Ascending aorta (tissue), 2 donors: ENCODE data around the gene CANX. TPM values are rescaled to one million over a fixed set of nuclear protein-coding genes. Genes with fewer than 3 reads are reported as not detected.
"Not testable (repeated sequence)": the region's sequence is repeated elsewhere in the genome, so short reads cannot be mapped to it uniquely, and the experiment has no call there.

Experiments used
- DNase-seq, 2 donors: peaks; one replicate each; pipeline ENCODE4 v3.0.0-alpha.2; 2019; ENCODE audit warnings: low spot score in 2 of 2
- H3K27ac ChIP-seq, 2 donors: fragments of 200-600 bp; sonication (generic); one replicate each; pipeline ENCODE4 v1.5.1; 2016 to 2017; ENCODE audit warnings: mild to moderate bottlenecking in 1 of 2
- H3K27me3 ChIP-seq: fragments of 200-600 bp; sonication (generic); one replicate; pipeline ENCODE4 v1.5.1; 2017
- H3K36me3 ChIP-seq, 2 donors: fragments of 200-600 bp; sonication (generic); one replicate each; pipeline ENCODE4 v1.5.1; 2016
- H3K4me1 ChIP-seq, 2 donors: fragments of 200-600 bp; sonication (generic); one replicate each; pipeline ENCODE4 v1.5.1; 2016 to 2017; ENCODE audit warnings: mild to moderate bottlenecking in 1 of 2
- H3K4me3 ChIP-seq, 2 donors: fragments of 200-600 bp; sonication (generic); one replicate each; pipeline ENCODE4 v1.5.1; 2016 to 2017; ENCODE audit warnings: mild to moderate bottlenecking in 1 of 2
- H3K9me3 ChIP-seq, 2 donors: fragments of 200-600 bp; sonication (generic); one replicate each; pipeline ENCODE4 v1.5.1; 2016
- CTCF ChIP-seq, 3 experiments: fragments of 200-600 bp in 2 of 3; fragments of 450-650 bp in 1 of 3; sonication (generic) in 2 of 3; IDR thresholded peaks; one replicate each; pipeline ENCODE4 v1.5.1; 2016 to 2019; ENCODE audit warnings: antibody characterized with exemption in 3 of 3, mild to moderate bottlenecking in 1 of 3, moderate library complexity in 1 of 3
- intact Hi-C: fragments of 100-400 bp; cut with DNase I; formaldehyde crosslinking; loops from one replicate; pipeline ENCODE4 v1.15.1; 2023
- total RNA-seq: library from RNA; depleted of rRNA; stranded (reverse); fragments of >200 nt; gene quantifications from one replicate; pipeline ENCODE4 v1.1.0, GENCODE V29; 2016

The CANX gene
- total RNA-seq: 214 TPM

GRCh38 chr5:179698935-179699615 lies at the start of gene CANX:
Gene CANX (plus strand): TSS chr5:179698967. CDS start chr5:179705682, 6,715 bp downstream.
- H3K27me3 ChIP-seq: no peaks in the 10 kb centered on the region
- H3K9me3 ChIP-seq: no peaks in the 10 kb centered on the region
- intact Hi-C loops: loop anchor here (1.0 to 10.0 kb wide), 6 partner anchors 21 to 1072 kb away; partner anchors contain the start of genes CLK4, HNRNPH1, MAML1 and RUFY1
- peak within 1 kb of the TSS; percentile 90 to 94 for H3K4me3 ChIP-seq
- H3K36me3 ChIP-seq: peaks cover 0 to under 1% of the 10 kb centered on the region in 2 donors
- no peak for TF ChIP-seq CTCF (IDR thresholded peaks at IDR 0.05)
- peaks cover 0 to 11% of the 10 kb centered on the region in 2 donors for H3K4me1 ChIP-seq
- no peak for DNase-seq
- H3K27ac ChIP-seq: peak within 1 kb of the TSS; percentile 98 to 99

GRCh38 chr5:179649166-179649703 lies 49.5 kb upstream of the CANX start:
- intact Hi-C loops, H3K9me3 ChIP-seq, H3K27ac ChIP-seq, DNase-seq, H3K4me1 ChIP-seq, H3K36me3 ChIP-seq, H3K4me3 ChIP-seq, H3K27me3 ChIP-seq: not testable (repeated sequence)

- H3K27me3 ChIP-seq, H3K4me3 ChIP-seq, H3K27ac ChIP-seq, H3K4me1 ChIP-seq, intact Hi-C loops, H3K9me3 ChIP-seq, H3K36me3 ChIP-seq, DNase-seq: not testable (repeated sequence)
These were observed 48.5 kb upstream of the CANX start for GRCh38 chr5:179650245-179650644.

- H3K4me1 ChIP-seq, H3K27ac ChIP-seq, DNase-seq, H3K27me3 ChIP-seq, intact Hi-C loops, H3K4me3 ChIP-seq, H3K9me3 ChIP-seq, H3K36me3 ChIP-seq: not testable (repeated sequence)
These were observed 45.6 kb upstream of the CANX start for GRCh38 chr5:179653135-179653534.

- DNase-seq, H3K9me3 ChIP-seq, intact Hi-C loops, H3K4me1 ChIP-seq, H3K27me3 ChIP-seq, H3K36me3 ChIP-seq: not testable (repeated sequence)
- Histone ChIP-seq H3K27ac (peak overlapping the region in 1 of 2 donors; percentile 45), H3K4me3 (peak overlapping the region in 1 of 2 donors; percentile 54)
These were observed 41.2 kb upstream of the CANX start for GRCh38 chr5:179657302-179658178.

GRCh38 chr5:179658179-179658856 lies 40.4 kb upstream of the CANX start:
- H3K27me3 ChIP-seq, H3K9me3 ChIP-seq, intact Hi-C loops, H3K36me3 ChIP-seq, H3K4me1 ChIP-seq, DNase-seq: not testable (repeated sequence)
- peak overlapping the region; percentile 48 to 64 for H3K4me3 ChIP-seq
- peak overlapping the region in 1 of 2 donors; percentile 55 for H3K27ac ChIP-seq

- H3K4me1 ChIP-seq, H3K4me3 ChIP-seq, DNase-seq, H3K27me3 ChIP-seq, H3K27ac ChIP-seq, H3K9me3 ChIP-seq, intact Hi-C loops: not testable (repeated sequence)
- H3K36me3 ChIP-seq: peaks cover 0 to 12% of the 10 kb centered on the region in 2 donors
These were observed 37.1 kb upstream of the CANX start for GRCh38 chr5:179661647-179662046.

GRCh38 chr5:179668391-179668790 lies 30.4 kb upstream of the CANX start:
- Histone ChIP-seq H3K27ac (no peak overlapping the region), H3K4me1 (no peaks in the 10 kb centered on the region), H3K36me3 (peaks cover 0 to 10% of the 10 kb centered on the region in 2 donors), H3K4me3 (no peak overlapping the region), H3K9me3 (no peaks in the 10 kb centered on the region), H3K27me3 (no peaks in the 10 kb centered on the region)
- intact Hi-C loops: no loop called here
- peak; percentile 25 to 57 (median 49) for TF ChIP-seq CTCF (IDR thresholded peaks at IDR 0.05)
- no peak for DNase-seq
